HEK293T (cell line): ENCODE measurements around the gene CHRNG.

Source experiments
- CTCF ChIA-PET: fragments of 350-600 bp; formaldehyde crosslinking; extraction: SDS; loops from one replicate; lab custom pipeline; 2021; ENCODE audit warnings: antibody characterized with exemption, inconsistent platforms; lab: Yijun Ruan, JAX
- POLR2A ChIA-PET: fragments of 350-600 bp; formaldehyde crosslinking; extraction: SDS; loops from one replicate; lab custom pipeline; 2020; ENCODE audit warnings: antibody characterized with exemption, inconsistent platforms; lab: Yijun Ruan, JAX
- DNase-seq: peaks from one replicate; pipeline ENCODE4 v3.0.0; 2012; ENCODE audit warnings: mixed read lengths; ENCODE audit errors: extremely low spot score
- ARNT ChIP-seq: fragments of 450-650 bp; IDR thresholded peaks from 2 replicates; pipeline ENCODE4 v1.6.1; 2017; ENCODE audit warnings: mild to moderate bottlenecking
- BHLHE40 ChIP-seq: fragments of 450-650 bp; IDR thresholded peaks from 2 replicates; pipeline ENCODE4 v1.6.1; 2016; ENCODE audit warnings: mild to moderate bottlenecking, moderate library complexity, borderline replicate concordance
- CTBP1 ChIP-seq: fragments of 450-650 bp; IDR thresholded peaks from 2 replicates; pipeline ENCODE4 v1.6.1; 2016; ENCODE audit warnings: borderline replicate concordance
- ELF4 ChIP-seq: fragments of 450-650 bp; IDR thresholded peaks from 2 replicates; pipeline ENCODE4 v1.6.1; 2017; ENCODE audit warnings: antibody characterized with exemption
- FOXA1 ChIP-seq: fragments of 450-650 bp; IDR thresholded peaks from 2 replicates; pipeline ENCODE4 v1.6.1; 2016; ENCODE audit warnings: mild to moderate bottlenecking
- FOXK2 ChIP-seq: fragments of 450-650 bp; IDR thresholded peaks from 2 replicates; pipeline ENCODE4 v1.6.1; 2016; ENCODE audit warnings: mild to moderate bottlenecking
- FOXM1 ChIP-seq: fragments of 450-650 bp; IDR thresholded peaks from 2 replicates; pipeline ENCODE4 v1.6.1; 2017; ENCODE audit warnings: mild to moderate bottlenecking, borderline replicate concordance
- HDGF ChIP-seq: fragments of 450-650 bp; IDR thresholded peaks from 2 replicates; pipeline ENCODE4 v1.6.1; 2017; ENCODE audit warnings: antibody characterized with exemption, borderline replicate concordance
- L3MBTL2 ChIP-seq: fragments of 450-650 bp; conservative IDR thresholded peaks from 2 replicates; pipeline ENCODE4 v1.6.1; 2016; ENCODE audit warnings: mild to moderate bottlenecking
- LEF1 ChIP-seq: fragments of 450-650 bp; IDR thresholded peaks from 2 replicates; pipeline ENCODE4 v1.6.1; 2017; ENCODE audit warnings: mild to moderate bottlenecking, borderline replicate concordance
- NFRKB ChIP-seq: fragments of 450-650 bp; IDR thresholded peaks from 2 replicates; pipeline ENCODE4 v1.6.1; 2016; ENCODE audit warnings: mild to moderate bottlenecking, moderate library complexity
- SP1 ChIP-seq: fragments of 450-650 bp; IDR thresholded peaks from 2 replicates; pipeline ENCODE4 v1.6.1; 2017
- SUZ12 ChIP-seq: fragments of 450-650 bp; IDR thresholded peaks from 2 replicates; pipeline ENCODE4 v1.6.1; 2016; ENCODE audit warnings: mild to moderate bottlenecking
- TARDBP ChIP-seq: fragments of 450-650 bp; IDR thresholded peaks from 2 replicates; pipeline ENCODE4 v1.6.1; 2016
- ZNF384 ChIP-seq: fragments of 450-650 bp; IDR thresholded peaks from 2 replicates; pipeline ENCODE4 v1.6.1; 2016
- TF ChIP-seq, protein P1 (sequence below): fragments of 450-650 bp; IDR thresholded peaks from 2 replicates; pipeline ENCODE4 v1.6.1; 2016

The CHRNG gene

DNA sequence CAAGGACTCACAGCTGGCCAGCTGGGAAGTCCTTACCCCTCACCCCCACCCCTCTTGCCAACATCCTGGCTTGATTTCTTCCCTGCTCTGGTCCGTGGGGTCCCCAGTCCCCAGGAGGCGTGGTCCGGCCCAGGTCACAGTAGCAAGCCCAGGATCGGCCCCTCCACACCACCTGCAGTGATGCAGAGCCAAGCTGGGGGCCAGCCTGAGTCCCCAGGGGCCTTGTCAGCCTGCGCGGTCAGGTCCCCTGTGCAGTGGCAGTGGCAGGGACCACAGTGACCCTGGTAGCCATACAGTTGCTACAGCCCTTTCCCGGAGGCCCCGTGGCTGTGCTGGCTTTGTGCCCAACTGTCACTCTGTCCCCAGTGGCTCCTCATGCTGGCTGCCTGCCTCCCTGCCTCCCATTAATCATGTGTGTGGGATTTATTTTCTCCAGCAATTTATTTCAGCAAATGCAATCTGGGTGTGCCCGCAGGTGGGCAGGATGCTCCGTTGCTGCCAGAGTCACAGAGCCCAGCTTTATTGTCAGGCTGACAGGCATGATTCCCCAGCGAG lies 28.1 kb upstream of the CHRNG start:
- TF ChIP-seq BHLHE40, result no peak
- TF ChIP-seq HDGF, result no peak
- TF ChIP-seq ARNT, result no peak
- no peak for TF ChIP-seq FOXK2
- no peak for TF ChIP-seq NFRKB
- TF ChIP-seq, protein P1, sequence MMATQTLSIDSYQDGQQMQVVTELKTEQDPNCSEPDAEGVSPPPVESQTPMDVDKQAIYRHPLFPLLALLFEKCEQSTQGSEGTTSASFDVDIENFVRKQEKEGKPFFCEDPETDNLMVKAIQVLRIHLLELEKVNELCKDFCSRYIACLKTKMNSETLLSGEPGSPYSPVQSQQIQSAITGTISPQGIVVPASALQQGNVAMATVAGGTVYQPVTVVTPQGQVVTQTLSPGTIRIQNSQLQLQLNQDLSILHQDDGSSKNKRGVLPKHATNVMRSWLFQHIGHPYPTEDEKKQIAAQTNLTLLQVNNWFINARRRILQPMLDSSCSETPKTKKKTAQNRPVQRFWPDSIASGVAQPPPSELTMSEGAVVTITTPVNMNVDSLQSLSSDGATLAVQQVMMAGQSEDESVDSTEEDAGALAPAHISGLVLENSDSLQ, result no peak
- no peak for TF ChIP-seq SP1
- no peak for TF ChIP-seq SUZ12
- TF ChIP-seq TARDBP, result no peak
- no peak for TF ChIP-seq ZNF384
- no peak for TF ChIP-seq ELF4
- no peak for TF ChIP-seq CTBP1
- TF ChIP-seq FOXA1, result no peak
- no peak for TF ChIP-seq LEF1
- no peak for TF ChIP-seq FOXM1
- no peak for TF ChIP-seq L3MBTL2
- CTCF ChIA-PET, result interaction anchor here (0.5 to 0.7 kb wide), 2 partner anchors 12 to 94 kb away, joined by 3 to 6 read pairs; no protein-coding TSS in a partner anchor
- no peak for DNase-seq
- POLR2A ChIA-PET, result no interaction called here

DNA sequence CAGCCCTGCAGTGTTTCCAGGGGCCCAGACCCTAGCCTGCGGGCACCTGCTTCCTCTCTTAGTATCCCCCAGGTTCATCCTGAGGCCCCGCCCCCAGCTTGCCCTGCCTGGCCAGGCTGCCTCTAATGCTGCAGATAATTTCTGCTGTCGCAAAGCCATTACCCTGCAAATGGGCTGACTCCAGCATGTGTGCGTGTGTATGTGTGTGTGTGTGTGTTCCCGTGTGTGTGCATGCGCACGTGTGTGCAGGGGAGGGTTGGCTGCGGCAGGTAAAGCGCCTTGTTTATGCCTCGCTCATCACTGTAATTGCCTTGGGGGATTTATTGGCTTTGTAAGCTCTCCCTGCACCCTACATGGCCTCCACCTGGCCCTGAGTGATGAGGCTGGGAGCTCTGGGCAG lies 26.9 kb upstream of the CHRNG start:
- TF ChIP-seq SUZ12, result no peak
- no peak for TF ChIP-seq TARDBP
- no peak for TF ChIP-seq ARNT
- no peak for TF ChIP-seq CTBP1
- TF ChIP-seq SP1, result no peak
- no peak for TF ChIP-seq ZNF384
- no peak for TF ChIP-seq FOXK2
- no peak for TF ChIP-seq HDGF
- TF ChIP-seq FOXM1, result no peak
- TF ChIP-seq LEF1, result no peak
- TF ChIP-seq NFRKB, result no peak
- ChIA-PET POLR2A (no interaction called here), CTCF (no interaction called here)
- no peak for DNase-seq

DNA sequence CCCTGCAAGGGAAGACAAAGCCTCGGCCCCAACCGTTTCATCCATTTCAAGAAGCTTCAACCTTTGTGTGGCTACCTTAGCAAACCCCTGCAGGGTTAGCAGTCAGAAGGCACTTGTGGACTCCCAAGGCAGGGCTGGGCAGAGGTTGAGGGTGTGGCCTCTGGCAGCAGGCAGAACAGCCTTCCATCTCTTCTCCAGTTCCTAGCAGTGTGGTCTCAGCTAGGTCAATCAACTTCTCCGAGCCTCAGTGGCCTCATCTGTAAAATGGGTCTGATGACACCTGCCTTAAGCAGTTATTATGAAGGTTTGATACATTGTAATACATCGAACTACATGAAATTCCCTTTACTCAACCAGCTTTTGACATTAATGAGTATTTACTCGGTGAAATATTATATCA lies 26.1 kb upstream of the CHRNG start:
- POLR2A ChIA-PET, result no interaction called here
- CTCF ChIA-PET, result no interaction called here
- no peak for DNase-seq

DNA sequence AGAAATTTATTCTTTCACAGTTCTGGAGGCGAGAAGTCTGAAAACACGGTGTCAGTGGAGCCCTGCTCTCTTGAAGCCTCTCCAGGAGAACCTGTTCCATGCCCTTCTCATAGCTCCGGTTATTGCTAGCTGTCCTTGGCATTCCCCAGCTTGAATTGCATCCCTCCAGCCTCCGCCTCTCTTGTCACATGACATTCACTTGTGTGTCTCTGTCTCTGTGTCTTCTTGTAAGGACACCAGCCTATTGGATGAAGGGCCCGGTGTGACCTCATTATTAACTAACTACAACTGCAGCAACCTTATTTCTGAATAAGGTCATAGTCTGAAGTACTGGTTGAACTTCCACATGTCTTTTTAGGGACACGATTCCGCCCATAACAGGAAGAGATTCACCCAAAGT lies 23.9 kb upstream of the CHRNG start:
- TF ChIP-seq ARNT (no peak), BHLHE40 (no peak), ZNF384 (no peak), FOXM1 (no peak), SP1 (no peak), TARDBP (no peak), LEF1 (no peak), CTBP1 (no peak), NFRKB (no peak), L3MBTL2 (no peak), HDGF (no peak), FOXA1 (no peak), ELF4 (no peak), FOXK2 (no peak), SUZ12 (no peak)
- TF ChIP-seq, protein P1, result no peak
- no peak for DNase-seq
- CTCF ChIA-PET, result interaction anchor here (0.7 kb wide), 1 partner anchor 71 kb away, joined by 3 read pairs; no protein-coding TSS in a partner anchor
- POLR2A ChIA-PET, result no interaction called here

More for the DNA sequence above, 26.1 kb upstream of the CHRNG start:
- TF ChIP-seq SUZ12 (no peak), FOXA1 (no peak), ELF4 (no peak), BHLHE40 (no peak), ARNT (no peak), HDGF (no peak), CTBP1 (no peak), SP1 (no peak), FOXK2 (no peak), L3MBTL2 (no peak), NFRKB (no peak), LEF1 (no peak), TARDBP (no peak), ZNF384 (no peak)
- TF ChIP-seq, protein P1, result no peak

DNA sequence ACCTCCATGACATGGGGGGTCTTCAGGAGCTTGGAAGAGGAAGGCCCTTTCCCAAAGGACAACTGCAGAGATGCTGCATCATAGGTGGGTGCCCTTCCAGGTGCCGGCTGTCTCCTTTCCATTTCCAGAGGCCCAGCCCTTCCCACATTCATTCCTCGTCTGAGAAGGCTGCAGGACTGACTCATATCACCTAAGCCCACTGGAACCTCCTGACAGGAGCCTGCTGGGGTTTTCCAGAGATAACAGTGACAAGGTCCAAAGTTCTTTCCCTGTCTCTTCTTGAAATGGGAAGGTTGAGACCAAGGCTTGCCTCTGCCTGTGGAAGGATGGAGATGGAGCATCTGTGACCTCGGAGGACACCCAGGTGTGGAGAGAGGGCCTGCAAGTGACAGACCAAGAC lies 22.9 kb upstream of the CHRNG start:
- ChIA-PET CTCF (no interaction called here), POLR2A (no interaction called here)
- DNase-seq, result no peak
- no peak for TF ChIP-seq ELF4
- TF ChIP-seq HDGF, result no peak
- TF ChIP-seq ZNF384, result no peak

DNA sequence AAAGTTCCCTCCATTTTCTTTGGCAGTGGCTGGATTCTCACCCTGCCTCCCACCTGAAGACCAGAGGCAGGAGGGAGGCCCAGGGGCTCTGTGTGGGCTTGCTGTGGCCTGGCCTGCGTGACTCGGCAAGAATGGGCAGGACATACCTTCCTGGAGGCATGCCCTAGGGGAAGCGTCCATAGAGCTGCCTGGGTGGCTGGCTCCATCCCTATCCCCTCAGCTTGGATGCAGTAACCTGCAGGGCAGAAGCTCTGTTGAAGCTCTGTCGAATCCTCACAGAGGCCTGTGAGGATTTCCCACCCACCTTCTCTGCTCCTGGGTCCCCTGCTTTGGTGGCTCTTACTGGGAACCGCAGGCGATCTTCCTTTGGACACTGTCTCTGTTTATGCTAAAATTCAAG lies 20.6 kb upstream of the CHRNG start:
- ChIA-PET CTCF (interaction anchor here (0.5 to 1.5 kb wide), 3 partner anchors 72 to 602 kb away, joined by 3 to 5 read pairs (median 3); no protein-coding TSS in a partner anchor), POLR2A (interaction anchor here (0.9 kb wide), 1 partner anchor 32 kb away, joined by 3 read pairs; the partner anchor contains the start of genes EIF4E2 and TIGD1)
- TF ChIP-seq FOXM1, result no peak
- TF ChIP-seq ZNF384, result no peak
- no peak for DNase-seq
